ENCODE results near the gene PFKP. TPM values are rescaled to one million over a fixed set of nuclear protein-coding genes. Genes with fewer than 3 reads are reported as not detected.

PFKP gene
- total RNA-seq, 4 donors from 2014 or later, result 64.3 to 261 (median 107) TPM

GRCh38 chr10:3115685-3116084, 48.3 kb downstream of the PFKP start:
- Histone ChIP-seq H3K4me3 (no peak overlapping the region), H3K4me1 (peaks cover 0 to 25% (median 0%) of the 10 kb centered on the region in 3 donors), H3K27me3 (no peaks in the 10 kb centered on the region), H3K27ac (peak overlapping the region in 3 of 4 donors; percentile 11 to 73 (median 65)), H3K9me3 (no peaks in the 10 kb centered on the region), H3K36me3 (peaks cover 0 to 86% of the 10 kb centered on the region in 2 donors)
- WGBS, 2 donors (ENCODE audit: low coverage in 1 of 2), result 79 to 93% methylated on average over 5 of the region's 8 CpGs
- ATAC-seq, result no peak
- no peak for TF ChIP-seq EP300 (IDR thresholded peaks at IDR 0.05)
- no peak for TF ChIP-seq POLR2AphosphoS5 (IDR thresholded peaks at IDR 0.05)
- TF ChIP-seq, protein P1, sequence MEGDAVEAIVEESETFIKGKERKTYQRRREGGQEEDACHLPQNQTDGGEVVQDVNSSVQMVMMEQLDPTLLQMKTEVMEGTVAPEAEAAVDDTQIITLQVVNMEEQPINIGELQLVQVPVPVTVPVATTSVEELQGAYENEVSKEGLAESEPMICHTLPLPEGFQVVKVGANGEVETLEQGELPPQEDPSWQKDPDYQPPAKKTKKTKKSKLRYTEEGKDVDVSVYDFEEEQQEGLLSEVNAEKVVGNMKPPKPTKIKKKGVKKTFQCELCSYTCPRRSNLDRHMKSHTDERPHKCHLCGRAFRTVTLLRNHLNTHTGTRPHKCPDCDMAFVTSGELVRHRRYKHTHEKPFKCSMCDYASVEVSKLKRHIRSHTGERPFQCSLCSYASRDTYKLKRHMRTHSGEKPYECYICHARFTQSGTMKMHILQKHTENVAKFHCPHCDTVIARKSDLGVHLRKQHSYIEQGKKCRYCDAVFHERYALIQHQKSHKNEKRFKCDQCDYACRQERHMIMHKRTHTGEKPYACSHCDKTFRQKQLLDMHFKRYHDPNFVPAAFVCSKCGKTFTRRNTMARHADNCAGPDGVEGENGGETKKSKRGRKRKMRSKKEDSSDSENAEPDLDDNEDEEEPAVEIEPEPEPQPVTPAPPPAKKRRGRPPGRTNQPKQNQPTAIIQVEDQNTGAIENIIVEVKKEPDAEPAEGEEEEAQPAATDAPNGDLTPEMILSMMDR (IDR thresholded peaks at IDR 0.05), result no peak
- TF ChIP-seq POLR2A (IDR thresholded peaks at IDR 0.05), result no peak

GRCh38 chr10:3116508-3117100, 49.3 kb downstream of the PFKP start:
- no peaks in the 10 kb centered on the region for H3K9me3 ChIP-seq
- H3K27me3 ChIP-seq, result no peaks in the 10 kb centered on the region
- 13 to 25% methylated on average over 9 to 12 of the region's 20 CpGs for WGBS, 2 donors (ENCODE audit: low coverage in 1 of 2)
- ATAC-seq, result peak; percentile 39
- no peak overlapping the region for H3K4me3 ChIP-seq
- peaks cover 0 to 19% (median 0%) of the 10 kb centered on the region in 3 donors for H3K4me1 ChIP-seq
- TF ChIP-seq, protein P1 (IDR thresholded peaks at IDR 0.05), result no peak
- TF ChIP-seq EP300 (IDR thresholded peaks at IDR 0.05) (no peak), POLR2AphosphoS5 (IDR thresholded peaks at IDR 0.05) (peak; percentile 64), POLR2A (IDR thresholded peaks at IDR 0.05) (no peak)
- peak overlapping the region in 3 of 4 donors; percentile 65 to 73 (median 70) for H3K27ac ChIP-seq
- H3K36me3 ChIP-seq, result peaks cover 0 to 89% of the 10 kb centered on the region in 2 donors

DNA sequence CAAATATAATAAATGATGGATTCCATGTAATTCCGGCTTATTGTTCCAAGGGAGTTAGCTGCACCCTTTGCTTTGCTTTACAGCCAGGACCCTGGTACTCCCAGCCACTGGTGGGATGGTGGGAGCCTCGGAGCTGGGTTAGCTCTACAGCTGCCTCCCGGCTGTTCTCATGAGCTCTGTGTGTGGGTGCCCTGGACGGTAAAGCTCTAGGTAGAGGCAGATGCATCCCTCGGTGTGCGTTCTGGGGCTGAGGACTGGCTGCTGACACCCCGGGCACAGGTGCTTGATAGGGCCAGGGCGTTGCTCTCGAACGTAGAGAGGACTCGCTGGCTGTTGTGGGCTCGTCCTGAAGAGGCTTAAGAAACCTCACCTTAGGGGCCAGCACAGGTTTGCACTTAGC, 50.1 kb downstream of the PFKP start:
- Histone ChIP-seq H3K27ac (peak overlapping the region in 3 of 4 donors; percentile 65 to 73 (median 70)), H3K9me3 (no peaks in the 10 kb centered on the region), H3K4me3 (no peak overlapping the region), H3K4me1 (peaks cover 0 to 17% (median 0%) of the 10 kb centered on the region in 3 donors), H3K36me3 (peaks cover 0 to 88% of the 10 kb centered on the region in 2 donors), H3K27me3 (no peaks in the 10 kb centered on the region)
- TF ChIP-seq POLR2AphosphoS5 (IDR thresholded peaks at IDR 0.05) (no peak), EP300 (IDR thresholded peaks at IDR 0.05) (no peak)
- WGBS, 2 donors (ENCODE audit: low coverage in 1 of 2), result no CpG with 5 or more reads among the region's 12 CpGs
- ATAC-seq, result no peak

- 74 to 95% methylated on average over 5 to 23 of the region's 32 CpGs for WGBS, 2 donors (ENCODE audit: low coverage in 1 of 2)
- H3K4me3 ChIP-seq, result no peak overlapping the region
- peaks cover 0 to 17% (median 0%) of the 10 kb centered on the region in 3 donors for H3K4me1 ChIP-seq
- no peak for TF ChIP-seq POLR2A (IDR thresholded peaks at IDR 0.05)
- no peak for TF ChIP-seq POLR2AphosphoS5 (IDR thresholded peaks at IDR 0.05)
- TF ChIP-seq EP300 (IDR thresholded peaks at IDR 0.05), result no peak
- TF ChIP-seq, protein P1 (IDR thresholded peaks at IDR 0.05), result no peak
- no peak for ATAC-seq
- no peaks in the 10 kb centered on the region for H3K27me3 ChIP-seq
- H3K27ac ChIP-seq, result no peak overlapping the region
- no peaks in the 10 kb centered on the region for H3K9me3 ChIP-seq
- H3K36me3 ChIP-seq, result peaks cover 0 to 88% of the 10 kb centered on the region in 2 donors
These were observed 51.3 kb downstream of the PFKP start for GRCh38 chr10:3118641-3119091.

DNA sequence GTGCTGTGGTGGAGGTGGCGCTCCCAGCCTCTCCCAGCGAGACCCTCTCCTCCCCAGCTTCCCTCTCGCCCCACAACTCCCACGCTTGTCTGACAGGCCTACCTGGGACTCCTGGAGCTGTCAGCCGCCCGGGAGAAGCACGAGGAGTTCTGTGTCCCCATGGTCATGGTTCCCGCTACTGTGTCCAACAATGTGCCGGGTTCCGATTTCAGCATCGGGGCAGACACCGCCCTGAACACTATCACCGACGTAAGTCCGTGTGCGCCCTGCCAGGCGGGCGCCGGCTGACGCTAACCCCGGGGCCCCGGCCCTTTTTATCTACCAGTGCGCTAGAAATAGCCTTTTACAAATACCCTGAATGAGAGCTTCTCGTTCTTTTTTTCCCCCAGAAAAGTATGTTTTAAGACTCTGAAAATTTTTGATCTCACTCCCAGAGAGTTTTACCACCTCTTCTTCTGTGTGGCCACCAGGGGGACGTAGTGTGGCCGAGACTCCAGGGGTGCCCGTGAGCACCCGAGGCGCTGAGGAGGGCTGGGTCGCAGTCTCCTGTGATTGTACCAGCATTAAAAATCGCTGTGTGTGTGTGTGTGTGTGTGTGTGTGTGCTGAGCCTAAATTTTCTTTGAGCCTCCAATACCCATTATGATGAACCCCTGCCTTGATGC, 52.6 kb downstream of the PFKP start:
- Histone ChIP-seq H3K9me3 (no peaks in the 10 kb centered on the region), H3K4me3 (no peak overlapping the region), H3K27ac (peak overlapping the region in 1 of 4 donors; percentile 46), H3K36me3 (peaks cover 0 to 88% of the 10 kb centered on the region in 2 donors), H3K4me1 (peaks cover 0 to 17% (median 0%) of the 10 kb centered on the region in 3 donors), H3K27me3 (no peaks in the 10 kb centered on the region)
- 44 to 81% methylated on average over 7 to 26 of the region's 31 CpGs for WGBS, 2 donors (ENCODE audit: low coverage in 1 of 2)
- ATAC-seq, result no peak
- TF ChIP-seq, protein P1 (IDR thresholded peaks at IDR 0.05), result peak in 3 of 4 experiments; percentile 35 to 61 (median 56)
- TF ChIP-seq POLR2AphosphoS5 (IDR thresholded peaks at IDR 0.05), result no peak
